Measurements from ENCODE around the gene ZHX3.

DNA sequence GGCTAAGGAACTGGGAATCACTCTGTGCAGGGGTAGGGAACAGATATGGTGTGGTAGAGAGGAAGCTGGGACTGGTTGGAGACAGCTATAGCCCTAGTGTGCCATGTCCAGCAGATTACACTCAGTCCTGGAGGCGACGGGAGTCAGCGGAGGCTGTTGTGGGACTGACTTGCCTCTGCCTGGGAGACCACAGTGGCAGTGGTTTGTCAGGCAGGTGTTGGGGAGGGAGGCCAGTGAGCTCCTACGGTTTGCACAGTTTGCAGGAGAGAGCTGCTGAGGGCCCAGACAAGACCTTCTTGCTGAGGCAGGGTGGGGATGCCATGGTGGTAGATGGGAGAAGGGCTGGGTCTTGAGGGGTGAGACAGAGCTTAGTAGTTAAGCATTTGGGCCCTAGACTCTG lies 175.3 kb downstream of the ZHX3 start:
- TF ChIP-seq, protein P1, sequence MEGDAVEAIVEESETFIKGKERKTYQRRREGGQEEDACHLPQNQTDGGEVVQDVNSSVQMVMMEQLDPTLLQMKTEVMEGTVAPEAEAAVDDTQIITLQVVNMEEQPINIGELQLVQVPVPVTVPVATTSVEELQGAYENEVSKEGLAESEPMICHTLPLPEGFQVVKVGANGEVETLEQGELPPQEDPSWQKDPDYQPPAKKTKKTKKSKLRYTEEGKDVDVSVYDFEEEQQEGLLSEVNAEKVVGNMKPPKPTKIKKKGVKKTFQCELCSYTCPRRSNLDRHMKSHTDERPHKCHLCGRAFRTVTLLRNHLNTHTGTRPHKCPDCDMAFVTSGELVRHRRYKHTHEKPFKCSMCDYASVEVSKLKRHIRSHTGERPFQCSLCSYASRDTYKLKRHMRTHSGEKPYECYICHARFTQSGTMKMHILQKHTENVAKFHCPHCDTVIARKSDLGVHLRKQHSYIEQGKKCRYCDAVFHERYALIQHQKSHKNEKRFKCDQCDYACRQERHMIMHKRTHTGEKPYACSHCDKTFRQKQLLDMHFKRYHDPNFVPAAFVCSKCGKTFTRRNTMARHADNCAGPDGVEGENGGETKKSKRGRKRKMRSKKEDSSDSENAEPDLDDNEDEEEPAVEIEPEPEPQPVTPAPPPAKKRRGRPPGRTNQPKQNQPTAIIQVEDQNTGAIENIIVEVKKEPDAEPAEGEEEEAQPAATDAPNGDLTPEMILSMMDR (IDR thresholded peaks at IDR 0.05): no peak
- no peak for TF ChIP-seq KAT7 (CRISPR knock-in tag; IDR thresholded peaks at IDR 0.05; ENCODE audit: borderline replicate concordance)
- no peak for TF ChIP-seq ESRRA (CRISPR knock-in tag; IDR thresholded peaks at IDR 0.05; ENCODE audit: borderline replicate concordance)
- no peak for TF ChIP-seq ZNF671 (CRISPR knock-in tag; IDR thresholded peaks at IDR 0.05)
- TF ChIP-seq ZNF423 (CRISPR knock-in tag; IDR thresholded peaks at IDR 0.05): no peak
- TF ChIP-seq, protein P2, sequence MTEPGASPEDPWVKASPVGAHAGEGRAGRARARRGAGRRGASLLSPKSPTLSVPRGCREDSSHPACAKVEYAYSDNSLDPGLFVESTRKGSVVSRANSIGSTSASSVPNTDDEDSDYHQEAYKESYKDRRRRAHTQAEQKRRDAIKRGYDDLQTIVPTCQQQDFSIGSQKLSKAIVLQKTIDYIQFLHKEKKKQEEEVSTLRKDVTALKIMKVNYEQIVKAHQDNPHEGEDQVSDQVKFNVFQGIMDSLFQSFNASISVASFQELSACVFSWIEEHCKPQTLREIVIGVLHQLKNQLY (CRISPR knock-in tag; IDR thresholded peaks at IDR 0.05): no peak

Measured in WTC11 (cell line).